Coronary artery (tissue), 2 donors: ENCODE data around the gene C1orf198.

Experiments used
- DNase-seq: peaks from one replicate; pipeline ENCODE4 v3.0.0-alpha.2; 2017; ENCODE audit warnings: low spot score
- H3K27ac ChIP-seq, 2 donors: fragments of 200-600 bp; sonication (generic); one replicate each; pipeline ENCODE4 v1.5.1; 2016 to 2019
- H3K4me3 ChIP-seq: fragments of 200-600 bp; sonication (generic); 2 replicates; pipeline ENCODE4 v1.5.1; 2016; ENCODE audit warnings: mild to moderate bottlenecking, moderate library complexity
- CTCF ChIP-seq: fragments of 200-600 bp; sonication (generic); IDR thresholded peaks from one replicate; pipeline ENCODE4 v1.5.1; 2019; ENCODE audit warnings: antibody characterized with exemption

C1orf198 gene

GRCh38 chr1:230823931-230824381 lies 44.4 kb downstream of the C1orf198 start:
- Histone ChIP-seq H3K4me3 (no peak overlapping the region), H3K27ac (peak overlapping the region; percentile 88 to 89)
- TF ChIP-seq CTCF = no peak
- peak; percentile 71 for DNase-seq

GRCh38 chr1:230823426-230823825 lies 44.9 kb downstream of the C1orf198 start:
- Histone ChIP-seq H3K4me3 (no peak overlapping the region), H3K27ac (peak overlapping the region; percentile 88 to 89)
- TF ChIP-seq CTCF = no peak
- DNase-seq = peak; percentile 66

GRCh38 chr1:230822092-230822581 lies 46.2 kb downstream of the C1orf198 start:
- TF ChIP-seq CTCF = no peak
- DNase-seq = peak; percentile 75
- Histone ChIP-seq H3K27ac (peak overlapping the region; percentile 88 to 89), H3K4me3 (no peak overlapping the region)

GRCh38 chr1:230821346-230821745 lies 47.0 kb downstream of the C1orf198 start:
- H3K27ac ChIP-seq = no peak overlapping the region
- TF ChIP-seq CTCF = no peak
- peak; percentile 55 for DNase-seq
- no peak overlapping the region for H3K4me3 ChIP-seq

GRCh38 chr1:230820568-230820967 lies 47.8 kb downstream of the C1orf198 start:
- peak; percentile 24 for DNase-seq
- Histone ChIP-seq H3K27ac (no peak overlapping the region), H3K4me3 (no peak overlapping the region)
- TF ChIP-seq CTCF = no peak

GRCh38 chr1:230819976-230820375 lies 48.3 kb downstream of the C1orf198 start:
- TF ChIP-seq CTCF = no peak
- peak; percentile 35 for DNase-seq
- Histone ChIP-seq H3K27ac (no peak overlapping the region), H3K4me3 (no peak overlapping the region)

GRCh38 chr1:230818901-230819300 lies 49.4 kb downstream of the C1orf198 start:
- DNase-seq = peak; percentile 29

More at GRCh38 chr1:230818901-230819300, 49.4 kb downstream of the C1orf198 start:
- TF ChIP-seq CTCF = no peak
- Histone ChIP-seq H3K4me3 (no peak overlapping the region), H3K27ac (no peak overlapping the region)
